Transverse colon (tissue), 4 donors: ENCODE data around the gene NUPR1. TPM values are rescaled to one million over a fixed set of nuclear protein-coding genes. Genes with fewer than 3 reads are reported as not detected.

Source experiments
- DNase-seq: peaks from one replicate; pipeline ENCODE4 v3.0.0-alpha.2; 2019
- H3K27ac ChIP-seq, 4 donors: fragments of 200-600 bp; sonication (generic); 2 replicates each; pipeline ENCODE4 v1.5.1; 2016 to 2018; ENCODE audit warnings: inconsistent platforms in 4 of 4
- H3K27me3 ChIP-seq: fragments of 200-600 bp; sonication (generic); 2 replicates; pipeline ENCODE4 v1.5.1; 2017; ENCODE audit warnings: inconsistent platforms
- H3K36me3 ChIP-seq, 4 donors: fragments of 200-600 bp; sonication (generic); 2 replicates each; pipeline ENCODE4 v1.5.1; 2017 to 2019; ENCODE audit warnings: inconsistent platforms in 4 of 4
- H3K4me1 ChIP-seq, 4 donors: fragments of 200-600 bp; sonication (generic); 2 replicates each; pipeline ENCODE4 v1.5.1; 2017 to 2020; ENCODE audit warnings: inconsistent platforms in 4 of 4
- H3K4me3 ChIP-seq, 4 donors: fragments of 200-600 bp; sonication (generic); 1 replicate in 1 of 4; 2 replicates in 3 of 4; pipeline versions ENCODE4 v1.5.1 to v1.6.1; 2017 to 2019; ENCODE audit warnings: inconsistent platforms in 4 of 4
- H3K9me3 ChIP-seq, 2 donors: fragments of 200-600 bp; sonication (generic); 2 replicates each; pipeline ENCODE4 v1.5.1; 2017 to 2019; ENCODE audit warnings: inconsistent platforms in 2 of 2
- EP300 ChIP-seq: sonication (generic); formaldehyde crosslinking; IDR thresholded peaks from one replicate; pipeline ENCODE4 v1.6.1; 2017; ENCODE audit warnings: antibody characterized with exemption, low read depth
- POLR2A ChIP-seq: fragments of 450-650 bp; IDR thresholded peaks from one replicate; pipeline ENCODE4 v1.6.1; 2016; ENCODE audit warnings: antibody characterized with exemption, mild to moderate bottlenecking, moderate library complexity
- POLR2AphosphoS5 ChIP-seq, 3 donors: sonication (generic); formaldehyde crosslinking; IDR thresholded peaks; one replicate each; pipeline ENCODE4 v1.6.1; 2016; ENCODE audit warnings: antibody characterized with exemption in 3 of 3
- WGBS, 2 donors: methylation state at CpG; one replicate each; pipeline ENCODE4 v1.1.5; 2018; ENCODE audit warnings: low coverage in 1 of 2; 5-methylcytosine and 5-hydroxymethylcytosine counted together
- in situ Hi-C, 4 donors: fragments of 200-750 bp; cut with MboI; loops; one replicate each; pipeline versions ENCODE4 v1.15.0 to v1.15.1; 2017; ENCODE audit warnings: low sequenced_read_pairs in 3 of 4, low pct_ligation_motif_present in 1 of 4, low pct_unique_long_range_greater_than_20kb in 1 of 4
- intact Hi-C: fragments of 100-400 bp; cut with DNase I; formaldehyde crosslinking; loops from one replicate; pipeline ENCODE4 v1.15.1; 2023; ENCODE audit warnings: low total_unique reads
- total RNA-seq, 4 donors: library from RNA; depleted of rRNA; stranded (reverse); fragments of >200 nt; gene quantifications; one replicate each; pipeline ENCODE4 v1.1.0, GENCODE V29; 2016
- TF ChIP-seq, protein P1 (sequence below), 5 experiments: fragments of 200-600 bp in 3 of 5; fragments of 450-650 bp in 2 of 5; sonication (generic) in 3 of 5; IDR thresholded peaks; 1 replicate in 2 of 5; 2 replicates in 3 of 5; pipeline ENCODE4 v1.5.1; 2016 to 2017; ENCODE audit warnings: antibody characterized with exemption in 5 of 5, inconsistent platforms in 3 of 5, mild to moderate bottlenecking in 2 of 5, moderate library complexity in 1 of 5

Gene NUPR1, protein sequence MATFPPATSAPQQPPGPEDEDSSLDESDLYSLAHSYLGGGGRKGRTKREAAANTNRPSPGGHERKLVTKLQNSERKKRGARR
- total RNA-seq, result 10 to 100 TPM; 15.3 to 85.6 (median 23.6) TPM

DNA sequence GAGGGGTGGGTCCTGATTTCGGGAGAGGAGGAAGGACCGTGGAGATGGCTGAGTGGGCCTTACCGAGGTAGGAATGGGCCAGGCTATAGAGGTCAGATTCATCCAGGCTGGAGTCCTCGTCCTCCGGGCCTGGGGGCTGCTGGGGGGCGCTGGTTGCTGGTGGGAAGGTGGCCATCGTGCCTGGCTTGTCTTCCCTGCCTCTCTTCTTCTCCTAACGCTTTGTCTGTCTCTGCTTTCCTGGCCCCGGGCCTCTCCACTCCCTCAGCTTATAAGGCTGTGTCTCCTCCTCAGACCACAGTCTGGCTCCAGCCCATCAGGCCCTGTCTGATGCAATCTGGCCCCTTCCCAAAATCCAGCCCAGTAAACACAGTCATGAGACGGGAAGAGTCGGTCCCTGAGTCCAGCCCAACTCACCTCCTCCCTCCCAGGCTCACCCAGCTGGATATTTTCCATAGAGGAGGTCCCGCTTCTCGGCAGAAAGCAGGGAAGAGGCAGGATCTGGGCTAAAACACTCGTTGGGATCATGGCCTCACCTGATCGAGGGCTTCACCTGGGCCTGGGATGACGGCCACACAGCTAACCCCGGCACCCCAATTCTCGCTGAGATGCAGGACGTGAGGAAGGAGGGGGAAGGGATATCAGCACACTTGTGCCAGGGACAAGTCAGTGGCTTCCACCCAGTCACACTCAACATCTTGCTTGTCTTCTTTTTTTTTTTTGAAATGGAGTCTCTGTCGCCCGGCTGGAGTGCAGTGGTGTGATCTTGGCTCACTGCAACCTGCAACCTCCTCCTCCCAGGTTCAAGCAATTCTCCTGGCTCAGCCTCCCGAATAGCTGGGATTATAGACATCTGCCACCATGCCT lies at the start of gene NUPR1:
TSS of gene NUPR1 (minus strand) at position 242 of the 864 bp plus-strand sequence. CDS start at position 175, 67 bp downstream.
- WGBS, 2 donors, result 1 to 25% methylated on average over 6 to 22 of the region's 22 CpGs
- peak within 1 kb of the TSS; percentile 38 to 61 (median 50) for H3K4me3 ChIP-seq
- in situ Hi-C loops (no loop called here), intact Hi-C loops (loop anchor here (1.0 kb wide), 1 partner anchor 48 kb away; no protein-coding TSS in a partner anchor)
- peak; percentile 94 for DNase-seq
- no peaks in the 10 kb centered on the region for H3K27me3 ChIP-seq
- H3K9me3 ChIP-seq, result no peaks in the 10 kb centered on the region
- TF ChIP-seq EP300 (peak; percentile 69), POLR2A (peak; percentile 90), POLR2AphosphoS5 (IDR thresholded peaks at IDR 0.05) (peak; percentile 87 to 93 (median 91))
- TF ChIP-seq, protein P1, sequence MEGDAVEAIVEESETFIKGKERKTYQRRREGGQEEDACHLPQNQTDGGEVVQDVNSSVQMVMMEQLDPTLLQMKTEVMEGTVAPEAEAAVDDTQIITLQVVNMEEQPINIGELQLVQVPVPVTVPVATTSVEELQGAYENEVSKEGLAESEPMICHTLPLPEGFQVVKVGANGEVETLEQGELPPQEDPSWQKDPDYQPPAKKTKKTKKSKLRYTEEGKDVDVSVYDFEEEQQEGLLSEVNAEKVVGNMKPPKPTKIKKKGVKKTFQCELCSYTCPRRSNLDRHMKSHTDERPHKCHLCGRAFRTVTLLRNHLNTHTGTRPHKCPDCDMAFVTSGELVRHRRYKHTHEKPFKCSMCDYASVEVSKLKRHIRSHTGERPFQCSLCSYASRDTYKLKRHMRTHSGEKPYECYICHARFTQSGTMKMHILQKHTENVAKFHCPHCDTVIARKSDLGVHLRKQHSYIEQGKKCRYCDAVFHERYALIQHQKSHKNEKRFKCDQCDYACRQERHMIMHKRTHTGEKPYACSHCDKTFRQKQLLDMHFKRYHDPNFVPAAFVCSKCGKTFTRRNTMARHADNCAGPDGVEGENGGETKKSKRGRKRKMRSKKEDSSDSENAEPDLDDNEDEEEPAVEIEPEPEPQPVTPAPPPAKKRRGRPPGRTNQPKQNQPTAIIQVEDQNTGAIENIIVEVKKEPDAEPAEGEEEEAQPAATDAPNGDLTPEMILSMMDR (IDR thresholded peaks at IDR 0.05), result no peak
- H3K4me1 ChIP-seq, result peaks cover 0 to 75% (median 40%) of the 10 kb centered on the region in 4 donors
- peak within 1 kb of the TSS; percentile 91 to 95 (median 94) for H3K27ac ChIP-seq
- no peaks in the 10 kb centered on the region for H3K36me3 ChIP-seq

DNA sequence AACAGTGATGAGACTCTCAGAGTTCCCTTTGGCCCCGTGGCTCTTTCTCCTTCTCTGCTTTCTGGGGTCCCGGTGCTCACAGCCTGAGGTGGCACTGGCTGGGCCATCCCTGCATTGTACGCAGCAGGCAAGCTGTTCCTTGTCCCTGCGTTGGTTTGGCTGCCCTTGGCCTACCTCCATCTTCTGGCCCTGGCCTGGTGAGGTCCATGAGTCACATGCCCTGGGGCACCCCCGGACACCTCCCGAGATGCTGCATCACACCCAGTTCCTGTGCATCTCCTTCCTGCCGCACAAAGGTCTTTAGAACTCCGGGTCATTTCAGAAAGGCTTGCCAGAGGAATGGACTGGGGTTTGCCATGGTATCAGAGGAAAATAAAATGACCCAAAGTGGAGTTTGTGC lies 48.6 kb upstream of the NUPR1 start:
- no peak overlapping the region for H3K27ac ChIP-seq
- 92 to 94% methylated on average over 3 to 8 of the region's 8 CpGs for WGBS, 2 donors
- peaks cover 0 to 28% (median 9%) of the 10 kb centered on the region in 4 donors for H3K36me3 ChIP-seq
- no peak overlapping the region for H3K4me3 ChIP-seq
- peaks cover 0 to 3% (median 0%) of the 10 kb centered on the region in 4 donors for H3K4me1 ChIP-seq
- no peak for DNase-seq
- in situ Hi-C loops (no loop called here), intact Hi-C loops (no loop called here)
- no peaks in the 10 kb centered on the region for H3K27me3 ChIP-seq
- TF ChIP-seq, protein P1 (IDR thresholded peaks at IDR 0.05), result no peak
- TF ChIP-seq POLR2AphosphoS5 (IDR thresholded peaks at IDR 0.05) (no peak), EP300 (no peak), POLR2A (no peak)
- H3K9me3 ChIP-seq, result no peaks in the 10 kb centered on the region

DNA sequence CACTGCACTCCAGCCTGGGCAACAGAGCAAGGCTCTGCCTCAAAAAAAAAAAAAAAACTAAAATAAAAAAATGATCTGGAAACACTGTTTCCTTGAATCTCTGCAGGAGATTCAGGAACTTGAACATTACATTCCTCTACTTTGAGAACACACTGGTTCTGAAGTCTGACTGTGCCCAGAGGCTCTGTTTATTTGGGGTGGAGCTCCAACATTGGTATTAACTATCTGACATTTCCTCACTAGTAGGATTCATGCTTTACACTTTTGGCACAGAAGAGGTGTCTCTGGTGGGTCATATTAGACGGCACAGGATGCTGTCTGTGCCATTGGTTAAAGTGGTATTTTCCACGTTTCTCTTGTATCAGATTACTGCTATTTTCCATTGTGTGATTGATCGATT lies 47.7 kb upstream of the NUPR1 start:
- no peaks in the 10 kb centered on the region for H3K27me3 ChIP-seq
- peak overlapping the region in 1 of 4 donors; percentile 12 for H3K27ac ChIP-seq
- H3K4me3 ChIP-seq, result no peak overlapping the region
- intact Hi-C loops (no loop called here), in situ Hi-C loops (no loop called here)
- no peak for DNase-seq
- 80 to 96% methylated on average over 2 to 3 of the region's 3 CpGs for WGBS, 2 donors
- peaks cover 0 to 36% (median 13%) of the 10 kb centered on the region in 4 donors for H3K36me3 ChIP-seq
- no peaks in the 10 kb centered on the region for H3K9me3 ChIP-seq
- peaks cover 0 to 3% (median 0%) of the 10 kb centered on the region in 4 donors for H3K4me1 ChIP-seq
- TF ChIP-seq POLR2AphosphoS5 (IDR thresholded peaks at IDR 0.05) (no peak), EP300 (no peak)
- TF ChIP-seq, protein P1 (IDR thresholded peaks at IDR 0.05), result no peak

DNA sequence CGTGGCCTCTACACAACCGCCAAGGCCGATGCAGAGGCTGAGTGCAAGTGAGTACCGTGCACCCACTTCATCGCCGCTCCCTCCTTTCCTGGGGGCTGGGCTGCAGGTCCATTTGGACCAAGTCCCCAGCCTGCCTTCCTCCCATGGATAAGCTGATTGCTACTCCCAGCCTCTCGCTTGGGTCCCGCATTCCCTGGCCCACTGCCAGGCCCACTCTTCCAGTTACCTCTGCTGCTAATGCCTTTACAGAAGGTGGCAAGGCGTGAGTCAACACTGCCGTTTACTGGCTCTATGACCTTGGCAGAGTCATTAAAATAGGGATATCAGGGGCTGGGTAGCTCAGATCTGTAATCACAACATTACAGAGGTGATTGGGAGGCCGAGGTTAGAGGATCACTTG lies 46.9 kb upstream of the NUPR1 start:
- intact Hi-C loops (no loop called here), in situ Hi-C loops (no loop called here)
- Histone ChIP-seq H3K27ac (peak overlapping the region in 1 of 4 donors; percentile 5), H3K4me1 (peaks cover 0 to 3% (median 0%) of the 10 kb centered on the region in 4 donors), H3K9me3 (no peaks in the 10 kb centered on the region), H3K36me3 (peaks cover 0 to 35% (median 13%) of the 10 kb centered on the region in 4 donors), H3K4me3 (no peak overlapping the region), H3K27me3 (no peaks in the 10 kb centered on the region)
- WGBS, 2 donors, result 81% methylated on average over 11 of the region's 11 CpGs; no CpG with 5 or more reads in 1 of the 2 donors
- peak; percentile 64 for DNase-seq
- no peak for TF ChIP-seq POLR2AphosphoS5 (IDR thresholded peaks at IDR 0.05)
- TF ChIP-seq POLR2A, result no peak
- TF ChIP-seq EP300, result no peak
- TF ChIP-seq, protein P1 (IDR thresholded peaks at IDR 0.05), result no peak
